ENCODE measurements around the gene METTL1. TPM values are rescaled to one million over a fixed set of nuclear protein-coding genes. Genes with fewer than 3 reads are reported as not detected.

METTL1 gene
- total RNA-seq, 1 experiment from 2014 or later: 341 TPM

DNA sequence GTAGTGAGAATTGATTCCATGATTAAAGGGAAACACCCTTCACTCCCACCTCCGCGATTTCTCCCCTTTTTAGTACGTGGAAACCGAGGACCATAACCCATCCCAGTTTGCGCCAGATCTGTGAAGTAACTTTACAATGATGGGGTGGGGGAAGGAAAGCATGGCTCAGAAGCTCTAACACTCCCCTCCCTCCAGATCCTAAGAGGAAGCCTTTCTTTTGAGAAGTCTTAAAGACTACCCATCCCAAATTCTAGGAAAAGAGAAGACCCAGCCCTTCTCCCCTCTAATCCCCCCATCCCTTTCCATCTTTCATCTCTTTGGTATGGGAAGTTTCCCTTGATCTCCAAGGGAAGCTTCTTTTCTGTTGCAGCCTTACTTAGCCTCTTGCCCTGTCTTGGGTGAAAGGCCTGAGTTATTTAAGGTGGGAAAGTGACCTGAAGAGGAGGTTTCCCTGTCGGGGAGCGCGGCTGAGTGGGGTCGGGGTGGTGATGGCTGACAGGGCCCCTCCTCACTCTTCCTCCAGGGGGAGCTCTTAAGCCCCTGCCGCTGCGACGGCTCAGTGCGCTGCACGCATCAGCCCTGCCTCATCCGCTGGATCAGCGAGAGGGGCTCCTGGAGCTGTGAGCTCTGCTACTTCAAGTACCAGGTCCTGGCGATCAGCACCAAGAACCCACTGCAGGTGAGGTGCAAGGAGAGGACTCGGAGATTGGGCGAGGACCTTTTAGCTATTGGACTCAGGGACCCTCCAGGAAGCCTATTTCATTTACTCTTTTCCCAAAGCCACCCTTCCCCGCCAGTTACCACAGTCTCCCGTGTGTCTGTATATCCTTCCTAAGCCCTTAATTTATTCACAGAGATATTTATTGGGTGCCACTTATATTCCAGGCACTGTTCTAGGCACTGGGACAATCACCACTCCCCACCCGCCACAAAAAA lies 15.2 kb downstream of the METTL1 start:
- Histone ChIP-seq H3K4me1 (peaks cover 20% of the 10 kb centered on the region), H3K9me3 (replicated peaks) (no peaks in the 10 kb centered on the region), H3K36me3 (peaks cover 12% of the 10 kb centered on the region), H3K27ac (no peak overlapping the region), H3K4me3 (peak overlapping the region; percentile 60), H3K27me3 (peaks cover 7% of the 10 kb centered on the region)
- DNase-seq: peak; percentile 93 to 96

DNA sequence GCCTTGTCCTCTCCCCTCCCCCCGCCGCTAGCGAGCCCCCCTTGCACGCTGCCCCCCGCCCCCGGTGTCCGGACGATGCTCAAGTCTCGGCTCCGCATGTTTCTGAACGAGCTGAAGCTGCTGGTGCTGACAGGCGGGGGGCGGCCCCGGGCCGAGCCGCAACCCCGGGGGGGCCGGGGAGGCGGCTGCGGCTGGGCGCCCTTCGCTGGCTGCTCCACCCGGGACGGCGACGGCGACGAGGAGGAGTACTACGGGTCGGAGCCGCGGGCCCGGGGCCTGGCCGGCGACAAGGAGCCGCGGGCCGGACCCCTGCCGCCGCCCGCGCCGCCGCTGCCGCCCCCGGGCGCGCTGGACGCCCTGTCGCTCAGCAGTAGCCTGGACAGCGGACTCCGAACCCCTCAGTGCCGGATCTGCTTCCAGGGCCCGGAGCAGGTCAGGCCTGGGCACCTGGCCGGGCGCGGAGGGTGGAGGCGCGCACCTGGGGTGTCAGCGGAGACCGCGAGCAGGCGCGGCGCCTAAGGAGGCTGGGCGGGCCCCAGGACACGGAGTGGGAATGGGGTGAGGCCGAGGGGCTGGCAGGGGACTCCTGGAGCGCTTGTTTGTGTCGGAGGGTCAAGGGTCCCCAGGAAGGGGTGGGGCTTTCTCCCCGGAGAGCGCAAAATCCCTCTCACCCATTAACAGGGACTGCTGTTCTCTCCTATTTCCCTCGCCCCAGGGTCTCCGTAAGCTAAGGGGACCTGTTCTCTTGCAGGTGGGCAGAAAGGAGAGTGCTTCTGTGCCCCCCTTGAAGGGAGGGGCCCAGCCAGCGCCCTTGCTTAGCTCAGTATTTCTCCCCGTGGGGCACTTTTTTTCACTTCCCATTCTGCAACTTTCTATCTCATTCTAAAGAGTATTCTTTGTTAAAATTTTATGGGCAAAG lies 16.2 kb downstream of the METTL1 start:
- Histone ChIP-seq H3K27me3 (peaks cover 7% of the 10 kb centered on the region), H3K36me3 (peaks cover 15% of the 10 kb centered on the region), H3K4me1 (peaks cover 24% of the 10 kb centered on the region), H3K4me3 (peak overlapping the region; percentile 60), H3K9me3 (replicated peaks) (no peaks in the 10 kb centered on the region), H3K27ac (no peak overlapping the region)
- peak; percentile 91 to 92 for DNase-seq

DNA sequence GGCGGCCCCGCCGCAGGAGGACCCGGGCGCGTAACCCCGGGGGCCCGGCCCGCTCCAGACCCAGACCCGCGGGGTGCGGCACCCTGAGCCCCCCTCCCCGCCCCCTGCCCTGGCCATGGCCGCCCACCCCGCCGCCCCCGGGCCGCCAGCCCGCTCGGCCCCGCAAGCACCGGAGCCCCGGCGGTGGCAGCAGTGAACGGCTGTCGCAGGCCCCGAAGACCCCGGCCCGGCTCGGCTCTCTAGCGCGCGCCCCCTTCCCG lies 16.8 kb downstream of the METTL1 start:
- Histone ChIP-seq H3K4me3 (peak overlapping the region; percentile 60), H3K9me3 (replicated peaks) (no peaks in the 10 kb centered on the region), H3K36me3 (peaks cover 19% of the 10 kb centered on the region), H3K27me3 (peaks cover 7% of the 10 kb centered on the region), H3K4me1 (peaks cover 27% of the 10 kb centered on the region), H3K27ac (no peak overlapping the region)
- no peak for DNase-seq

GRCh38 chr12:57754411-57755193 lies 17.3 kb downstream of the METTL1 start, which contains the start of gene MARCHF9:
Gene MARCHF9, plus strand, starts transcription at chr12:57755103. Its CDS starts 426 bp downstream, at chr12:57755529.
- Histone ChIP-seq H3K4me3 (peak within 1 kb of the TSS; percentile 60), H3K9me3 (replicated peaks) (no peaks in the 10 kb centered on the region), H3K27ac (no peak within 1 kb of the TSS), H3K27me3 (peaks cover 7% of the 10 kb centered on the region), H3K4me1 (peaks cover 27% of the 10 kb centered on the region), H3K36me3 (peaks cover 23% of the 10 kb centered on the region)
- peak; percentile 100 for DNase-seq

DNA sequence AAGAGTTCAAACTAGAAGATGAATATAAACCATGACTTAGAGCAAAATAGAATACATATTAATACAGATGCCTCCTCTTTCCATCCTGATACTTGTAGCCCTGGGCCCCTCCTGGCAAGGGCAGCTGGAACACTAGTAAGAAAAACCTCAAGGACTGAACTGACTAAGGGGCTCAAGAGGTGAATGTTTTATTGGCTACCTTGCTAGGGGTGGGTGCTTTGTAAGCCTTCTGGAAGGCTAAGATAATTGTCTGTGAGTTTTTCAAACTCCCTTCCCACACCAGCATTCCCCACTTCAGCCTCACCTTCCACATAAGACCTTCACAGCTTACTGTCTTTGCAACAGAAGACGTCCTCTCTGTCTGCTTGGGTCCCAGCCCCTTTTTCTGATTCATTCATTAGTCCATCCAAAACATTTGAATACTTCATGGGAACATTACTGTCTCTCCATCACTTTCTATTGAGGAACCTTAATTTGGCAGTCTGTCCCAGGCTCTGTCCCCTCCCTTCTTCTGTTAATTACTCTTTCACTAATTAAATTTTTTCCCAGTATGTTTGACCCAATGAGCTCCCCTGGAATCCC lies 18.1 kb downstream of the METTL1 start:
- no peak for DNase-seq
- Histone ChIP-seq H3K4me1 (peaks cover 27% of the 10 kb centered on the region), H3K27ac (no peak overlapping the region), H3K4me3 (no peak overlapping the region), H3K36me3 (peaks cover 29% of the 10 kb centered on the region), H3K9me3 (replicated peaks) (no peaks in the 10 kb centered on the region), H3K27me3 (peaks cover 7% of the 10 kb centered on the region)

- Histone ChIP-seq H3K27me3 (peaks cover 7% of the 10 kb centered on the region), H3K4me1 (peaks cover 27% of the 10 kb centered on the region), H3K36me3 (peaks cover 41% of the 10 kb centered on the region), H3K27ac (no peak overlapping the region), H3K4me3 (peak overlapping the region; percentile 30), H3K9me3 (replicated peaks) (no peaks in the 10 kb centered on the region)
- no peak for DNase-seq
Measured at GRCh38 chr12:57752668-57753000, 19.3 kb downstream of the METTL1 start.

GRCh38 chr12:57751788-57752667 lies 19.9 kb downstream of the METTL1 start, which contains the start of gene CDK4:
Gene CDK4, minus strand, starts transcription at chr12:57752310. Its CDS starts 593 bp downstream, at chr12:57751717.
- no peaks in the 10 kb centered on the region for H3K9me3 ChIP-seq (replicated peaks)
- peak within 1 kb of the TSS; percentile 95 for H3K27ac ChIP-seq
- H3K4me3 ChIP-seq: peak within 1 kb of the TSS; percentile 89
- peaks cover 47% of the 10 kb centered on the region for H3K36me3 ChIP-seq
- peak; percentile 100 for DNase-seq
- peaks cover 27% of the 10 kb centered on the region for H3K4me1 ChIP-seq
- H3K27me3 ChIP-seq: peaks cover 7% of the 10 kb centered on the region

DNA sequence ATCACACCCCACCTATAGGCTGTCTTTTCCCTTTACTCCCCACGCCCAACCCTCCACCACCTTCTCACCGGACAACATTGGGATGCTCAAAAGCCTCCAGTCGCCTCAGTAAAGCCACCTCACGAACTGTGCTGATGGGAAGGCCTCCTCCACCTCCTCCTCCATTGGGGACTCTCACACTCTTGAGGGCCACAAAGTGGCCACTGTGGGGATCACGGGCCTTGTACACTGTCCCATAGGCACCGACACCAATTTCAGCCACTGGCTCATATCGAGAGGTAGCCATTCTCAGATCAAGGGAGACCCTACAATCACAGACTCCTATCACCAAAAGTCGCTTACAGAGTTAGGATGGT lies 20.5 kb downstream of the METTL1 start:
- peak overlapping the region; percentile 95 for H3K27ac ChIP-seq
- peak overlapping the region; percentile 89 for H3K4me3 ChIP-seq
- DNase-seq: peak in 1 of 2 experiments; percentile 87
- peaks cover 7% of the 10 kb centered on the region for H3K27me3 ChIP-seq
- H3K36me3 ChIP-seq: peaks cover 53% of the 10 kb centered on the region
- no peaks in the 10 kb centered on the region for H3K9me3 ChIP-seq (replicated peaks)
- H3K4me1 ChIP-seq: peaks cover 26% of the 10 kb centered on the region

GRCh38 chr12:57750561-57751431 lies 21.1 kb downstream of the METTL1 start:
- Histone ChIP-seq H3K27ac (peak overlapping the region; percentile 95), H3K27me3 (peaks cover 7% of the 10 kb centered on the region), H3K4me3 (peak overlapping the region; percentile 89), H3K4me1 (peaks cover 27% of the 10 kb centered on the region), H3K9me3 (replicated peaks) (no peaks in the 10 kb centered on the region), H3K36me3 (peaks cover 59% of the 10 kb centered on the region)
- DNase-seq: peak in 1 of 2 experiments; percentile 68

DNA sequence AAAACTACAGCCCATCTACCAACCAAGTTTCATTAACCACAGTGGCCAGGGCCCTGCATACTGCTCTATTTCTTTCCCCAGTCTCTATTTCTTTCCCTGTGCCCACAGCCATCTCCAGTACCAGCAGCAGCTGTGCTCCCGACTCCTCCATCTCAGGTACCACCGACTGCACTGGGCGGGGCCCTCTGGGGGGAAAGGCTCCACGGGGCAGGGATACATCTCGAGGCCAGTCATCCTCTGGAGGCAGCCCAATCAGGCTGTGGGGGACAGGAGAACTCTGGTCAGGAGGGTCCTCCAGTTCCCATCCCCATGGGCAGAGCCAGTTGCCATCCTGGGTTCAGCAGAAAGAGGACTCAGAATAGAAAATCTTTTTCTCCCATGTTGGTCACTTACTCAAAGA lies 22.8 kb downstream of the METTL1 start:
- no peak overlapping the region for H3K4me3 ChIP-seq
- no peak overlapping the region for H3K27ac ChIP-seq
- peak in 1 of 2 experiments; percentile 79 for DNase-seq
- H3K27me3 ChIP-seq: peaks cover 1% of the 10 kb centered on the region
- no peaks in the 10 kb centered on the region for H3K9me3 ChIP-seq (replicated peaks)
- peaks cover 62% of the 10 kb centered on the region for H3K36me3 ChIP-seq
- H3K4me1 ChIP-seq: peaks cover 30% of the 10 kb centered on the region

DNA sequence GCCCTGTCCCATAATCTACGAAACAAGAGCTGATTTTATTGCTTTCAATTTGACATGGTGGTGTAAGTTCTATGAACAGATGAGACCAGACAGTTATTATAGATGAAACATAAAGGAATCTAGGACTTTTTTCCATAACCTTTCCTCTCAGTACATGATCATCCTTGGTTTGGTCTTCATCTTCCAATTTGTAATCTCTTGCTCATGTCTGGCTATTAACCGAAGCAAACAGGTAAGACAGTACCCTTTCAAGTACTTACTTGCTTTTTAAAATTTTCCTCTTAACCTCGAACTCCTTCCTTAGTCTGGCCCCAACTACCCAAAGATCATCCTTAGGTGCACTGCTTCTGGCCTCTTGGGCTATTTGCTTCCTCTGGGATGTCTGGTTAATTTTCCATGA lies 25.9 kb downstream of the METTL1 start:
- H3K36me3 ChIP-seq: peaks cover 55% of the 10 kb centered on the region
- peaks cover 23% of the 10 kb centered on the region for H3K27me3 ChIP-seq
- H3K9me3 ChIP-seq (replicated peaks): no peaks in the 10 kb centered on the region
- H3K4me3 ChIP-seq: peak overlapping the region; percentile 64; the same call in 1 of the 2 replicates
- peaks cover 25% of the 10 kb centered on the region for H3K4me1 ChIP-seq
- no peak overlapping the region; the same call in 1 of the 2 replicates for H3K27ac ChIP-seq
- DNase-seq: peak in 1 of 2 experiments; percentile 80

DNA sequence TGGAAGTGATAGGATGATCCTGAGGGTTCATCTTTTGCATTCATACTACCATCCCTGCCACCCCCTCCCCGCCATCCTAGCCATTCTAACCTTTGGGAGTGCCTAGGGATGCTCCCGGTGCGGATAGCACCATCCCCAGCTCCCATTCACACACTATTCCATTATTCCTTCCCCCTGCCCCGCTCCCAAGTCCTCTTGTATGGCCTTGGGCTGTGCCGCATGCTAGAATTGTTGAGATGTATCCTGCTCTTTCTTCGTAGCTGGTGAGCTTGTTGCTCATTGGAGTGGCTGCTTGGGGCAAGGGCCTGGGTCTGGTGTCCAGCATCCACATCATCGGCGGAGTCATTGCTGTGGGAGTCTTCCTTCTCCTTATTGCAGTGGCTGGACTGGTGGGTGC lies 26.4 kb downstream of the METTL1 start:
- peak overlapping the region; percentile 64 for H3K4me3 ChIP-seq
- peaks cover 20% of the 10 kb centered on the region for H3K4me1 ChIP-seq
- DNase-seq: no peak
- H3K36me3 ChIP-seq: peaks cover 50% of the 10 kb centered on the region
- H3K27me3 ChIP-seq: peaks cover 29% of the 10 kb centered on the region
- peak overlapping the region; percentile 89 for H3K27ac ChIP-seq
- no peaks in the 10 kb centered on the region for H3K9me3 ChIP-seq (replicated peaks)

Measured in SJCRH30 (cell line).